SU-DHL-6 (cell line): ENCODE data around the gene KIDINS220.

Experiments used
- H2AFZ ChIP-seq: fragments of 200-600 bp; sonication (generic); 2 replicates; pipeline ENCODE4 v1.6.1; 2014; ENCODE audit warnings: low read depth, mild to moderate bottlenecking, moderate library complexity, mixed read lengths, antibody characterized with exemption, low read length; ENCODE audit not compliant: severe bottlenecking
- H3F3A ChIP-seq: fragments of 200-600 bp; shearing (Covaris generic); 2 replicates; pipeline ENCODE4 v1.6.0; 2016; ENCODE audit warnings: antibody characterized with exemption, mild to moderate bottlenecking; ENCODE audit not compliant: insufficient read depth
- H3K27ac ChIP-seq: fragments of 200-600 bp; sonication (generic); 2 replicates; pipeline ENCODE4 v1.5.1; 2016; ENCODE audit warnings: low read depth, mild to moderate bottlenecking, low read length, moderate library complexity, mixed read lengths
- H3K27me3 ChIP-seq: fragments of 200-600 bp; sonication (generic), shearing (Covaris generic); 2 replicates; pipeline ENCODE4 v1.6.0; 2014; ENCODE audit warnings: mild to moderate bottlenecking, low read length
- H3K36me3 ChIP-seq: fragments of 200-600 bp; sonication (generic); 2 replicates; pipeline ENCODE4 v1.6.1; 2014; ENCODE audit warnings: mild to moderate bottlenecking, low read length, mixed read lengths
- H3K4me2 ChIP-seq: fragments of 300-600, 200-600 bp; shearing (Covaris generic), sonication (generic); 2 replicates; pipeline ENCODE4 v1.6.0; 2014; ENCODE audit warnings: low read length, low read depth, mild to moderate bottlenecking; ENCODE audit not compliant: poor library complexity, severe bottlenecking
- H3K4me3 ChIP-seq: fragments of 200-600 bp; sonication (generic); 2 replicates; pipeline ENCODE4 v1.5.1; 2014; ENCODE audit warnings: antibody characterized with exemption, low read length, mild to moderate bottlenecking, mixed read lengths; ENCODE audit not compliant: insufficient read depth, poor library complexity, severe bottlenecking
- H3K79me2 ChIP-seq: fragments of 200-600 bp; sonication (generic); 2 replicates; pipeline ENCODE4 v1.6.1; 2014; ENCODE audit warnings: mild to moderate bottlenecking, low read length, moderate library complexity; ENCODE audit not compliant: insufficient read depth
- H3K9ac ChIP-seq: fragments of 200-600 bp; sonication (generic); 2 replicates; pipeline ENCODE4 v1.7.0; 2014; ENCODE audit warnings: mild to moderate bottlenecking, low read length
- H3K9me2 ChIP-seq: fragments of 200-600 bp; sonication (generic); replicated peaks from 2 replicates; pipeline ENCODE4 v1.6.1; 2014; ENCODE audit warnings: low read length; ENCODE audit not compliant: insufficient read depth
- H3K9me3 ChIP-seq: fragments of 200-600 bp; sonication (generic); 2 replicates; pipeline ENCODE4 v1.6.1; 2014; ENCODE audit warnings: low read length, mixed read lengths; ENCODE audit not compliant: insufficient read depth
- H4K20me1 ChIP-seq: fragments of 200-600 bp; sonication (generic); 2 replicates; pipeline ENCODE4 v1.6.1; 2014; ENCODE audit warnings: low read depth, mild to moderate bottlenecking, antibody characterized with exemption, low read length, moderate library complexity, mixed read lengths
- EZH2phosphoT487 ChIP-seq: fragments of 200-600 bp; sonication (generic), shearing (Covaris generic); conservative IDR thresholded peaks from 2 replicates; pipeline ENCODE4 v1.6.1; 2018; ENCODE audit warnings: mild to moderate bottlenecking, antibody characterized with exemption, low read length, moderate library complexity, mixed read lengths
- TF ChIP-seq, protein P1 (sequence below): fragments of 200-600 bp; sonication (generic); IDR thresholded peaks from one replicate; pipeline ENCODE4 v1.5.1; 2017; ENCODE audit warnings: antibody characterized with exemption, mild to moderate bottlenecking, low read length, moderate library complexity; ENCODE audit not compliant: insufficient read depth, poor library complexity, severe bottlenecking

The KIDINS220 gene

DNA sequence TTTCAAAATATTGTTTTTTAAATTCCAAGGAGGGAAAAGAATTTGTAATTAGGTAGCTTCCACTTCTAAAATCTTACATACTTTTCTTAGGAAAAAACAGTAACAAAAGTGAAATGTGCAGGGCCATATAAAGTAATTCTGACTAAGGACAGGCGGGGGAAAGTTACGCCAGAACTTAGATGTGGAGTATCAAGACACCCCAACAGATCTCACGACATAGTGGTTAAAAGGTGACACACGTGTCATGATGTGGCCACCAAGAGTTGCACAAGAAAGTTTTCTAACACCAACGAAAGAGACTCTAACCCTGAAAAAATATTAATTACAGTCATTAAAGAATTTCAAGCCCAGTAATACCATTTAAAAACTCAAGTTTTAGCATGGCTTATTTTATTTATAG is 51.0 kb downstream of the KIDINS220 start:
- TF ChIP-seq, protein P1, sequence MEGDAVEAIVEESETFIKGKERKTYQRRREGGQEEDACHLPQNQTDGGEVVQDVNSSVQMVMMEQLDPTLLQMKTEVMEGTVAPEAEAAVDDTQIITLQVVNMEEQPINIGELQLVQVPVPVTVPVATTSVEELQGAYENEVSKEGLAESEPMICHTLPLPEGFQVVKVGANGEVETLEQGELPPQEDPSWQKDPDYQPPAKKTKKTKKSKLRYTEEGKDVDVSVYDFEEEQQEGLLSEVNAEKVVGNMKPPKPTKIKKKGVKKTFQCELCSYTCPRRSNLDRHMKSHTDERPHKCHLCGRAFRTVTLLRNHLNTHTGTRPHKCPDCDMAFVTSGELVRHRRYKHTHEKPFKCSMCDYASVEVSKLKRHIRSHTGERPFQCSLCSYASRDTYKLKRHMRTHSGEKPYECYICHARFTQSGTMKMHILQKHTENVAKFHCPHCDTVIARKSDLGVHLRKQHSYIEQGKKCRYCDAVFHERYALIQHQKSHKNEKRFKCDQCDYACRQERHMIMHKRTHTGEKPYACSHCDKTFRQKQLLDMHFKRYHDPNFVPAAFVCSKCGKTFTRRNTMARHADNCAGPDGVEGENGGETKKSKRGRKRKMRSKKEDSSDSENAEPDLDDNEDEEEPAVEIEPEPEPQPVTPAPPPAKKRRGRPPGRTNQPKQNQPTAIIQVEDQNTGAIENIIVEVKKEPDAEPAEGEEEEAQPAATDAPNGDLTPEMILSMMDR, result no peak
- TF ChIP-seq EZH2phosphoT487, result no peak
- no peak overlapping the region for H3K4me3 ChIP-seq
- H3K9ac ChIP-seq, result no peak overlapping the region
- no peaks in the 10 kb centered on the region; the same call in 1 of the 2 replicates for H3F3A ChIP-seq
- no peaks in the 10 kb centered on the region for H4K20me1 ChIP-seq
- no peaks in the 10 kb centered on the region for H3K79me2 ChIP-seq
- H3K4me2 ChIP-seq, result no peak overlapping the region
- no peak overlapping the region for H3K27ac ChIP-seq
- no peaks in the 10 kb centered on the region; the same call in 1 of the 2 replicates for H3K36me3 ChIP-seq
- no peaks in the 10 kb centered on the region for H3K9me3 ChIP-seq
- no peaks in the 10 kb centered on the region for H3K9me2 ChIP-seq
- H2AFZ ChIP-seq, result no peak overlapping the region
- H3K27me3 ChIP-seq, result no peaks in the 10 kb centered on the region

DNA sequence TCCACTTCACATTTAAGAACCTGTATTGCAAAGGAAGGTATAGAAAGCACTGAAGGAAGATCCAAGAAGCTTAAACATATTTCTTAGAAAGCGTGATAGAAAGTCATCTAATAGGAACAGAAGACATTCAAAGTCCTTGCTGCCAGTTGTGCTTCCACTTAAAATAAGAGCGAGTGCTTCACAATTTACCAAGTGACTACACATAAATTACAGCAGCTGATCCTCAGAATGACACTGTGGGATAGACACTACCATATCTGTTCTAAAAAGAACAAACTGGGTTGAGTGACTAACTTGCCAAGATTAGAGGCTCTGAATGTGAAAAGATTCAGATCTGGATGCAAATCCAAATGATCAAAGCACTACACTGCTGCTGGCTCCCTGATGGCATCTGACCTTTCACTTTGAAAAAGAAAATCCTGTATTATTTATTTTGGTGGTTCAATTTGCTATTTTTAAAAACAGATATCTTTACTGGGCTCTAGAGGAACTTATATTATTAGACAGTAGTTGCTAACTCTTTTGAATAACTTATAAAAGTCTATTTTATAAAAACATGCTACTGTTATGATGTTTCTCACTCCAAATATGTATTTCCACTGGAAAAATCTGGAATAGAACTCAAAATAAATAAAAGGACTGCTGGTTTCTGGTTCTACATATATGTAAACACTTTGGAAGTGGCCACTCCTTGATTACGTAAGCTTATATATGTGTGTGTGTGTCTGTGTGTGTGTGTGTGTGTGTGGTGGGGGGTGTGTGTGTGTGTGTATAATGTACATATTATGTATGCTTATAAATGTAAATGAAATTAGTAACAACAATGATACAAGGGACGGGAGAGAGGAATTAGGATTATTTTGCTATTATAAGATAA is 57.4 kb downstream of the KIDINS220 start:
- Histone ChIP-seq H3K9me3 (no peaks in the 10 kb centered on the region), H3K79me2 (no peaks in the 10 kb centered on the region), H3K36me3 (no peaks in the 10 kb centered on the region), H2AFZ (no peak overlapping the region), H3K27ac (no peak overlapping the region), H4K20me1 (no peaks in the 10 kb centered on the region), H3K4me2 (no peak overlapping the region), H3K27me3 (no peaks in the 10 kb centered on the region), H3K9me2 (no peaks in the 10 kb centered on the region), H3K4me3 (no peak overlapping the region), H3F3A (no peaks in the 10 kb centered on the region), H3K9ac (no peak overlapping the region)
- TF ChIP-seq, protein P1, result no peak
- TF ChIP-seq EZH2phosphoT487, result no peak

DNA sequence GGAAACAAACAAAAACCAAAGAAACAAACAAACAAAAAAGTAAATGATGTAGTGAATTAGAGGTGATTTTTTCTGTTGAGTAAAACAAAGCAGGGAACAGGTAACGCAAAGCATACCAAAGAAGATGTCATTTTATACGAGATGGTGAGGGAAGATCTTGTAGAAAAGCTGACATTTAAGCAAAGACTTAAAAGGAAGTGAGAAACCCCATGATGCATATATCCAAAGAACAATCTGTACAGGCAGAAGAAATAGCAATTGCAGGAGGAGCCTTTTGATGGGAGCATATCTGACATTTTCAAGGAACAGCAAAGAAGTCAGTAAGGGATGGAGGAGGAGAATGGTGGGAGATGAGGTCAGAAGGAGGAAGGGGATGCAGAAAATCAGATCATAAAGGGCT is 63.0 kb downstream of the KIDINS220 start:
- H3K9ac ChIP-seq, result no peak overlapping the region
- H3K36me3 ChIP-seq, result 0 out of 2 replicates have a peak, but pooled peaks cover 2% of the 10 kb centered on the region
- no peak overlapping the region for H3K4me2 ChIP-seq
- no peak overlapping the region for H3K27ac ChIP-seq
- H3K27me3 ChIP-seq, result no peaks in the 10 kb centered on the region
- no peaks in the 10 kb centered on the region for H4K20me1 ChIP-seq
- no peak overlapping the region for H3K4me3 ChIP-seq
- H3K9me2 ChIP-seq, result no peaks in the 10 kb centered on the region
- no peak overlapping the region for H2AFZ ChIP-seq
- no peaks in the 10 kb centered on the region for H3K79me2 ChIP-seq
- no peaks in the 10 kb centered on the region for H3F3A ChIP-seq
- TF ChIP-seq EZH2phosphoT487, result no peak
- no peaks in the 10 kb centered on the region for H3K9me3 ChIP-seq

DNA sequence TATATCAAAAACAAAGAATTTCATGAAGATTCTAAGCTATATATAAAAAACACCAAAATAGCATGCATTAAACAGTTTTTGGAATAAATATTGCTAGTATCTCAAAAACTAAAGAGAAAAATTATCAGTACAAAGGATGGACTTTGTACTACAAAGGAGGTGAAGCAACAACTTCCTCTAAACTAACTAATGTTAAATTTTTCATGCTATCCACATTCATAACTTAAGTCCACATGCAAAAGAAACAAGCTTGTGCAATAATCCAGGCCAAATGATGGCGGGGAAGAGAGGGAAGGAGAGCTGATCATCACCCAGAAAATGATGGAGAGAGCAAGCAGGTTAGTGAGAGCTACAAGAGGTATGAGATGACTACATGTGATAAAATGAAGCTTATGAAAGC is 70.1 kb downstream of the KIDINS220 start:
- H2AFZ ChIP-seq, result no peak overlapping the region

More for the DNA sequence above, 70.1 kb downstream of the KIDINS220 start:
- no peak overlapping the region for H3K9ac ChIP-seq
- H3K79me2 ChIP-seq, result no peaks in the 10 kb centered on the region
- H3K36me3 ChIP-seq, result 0 out of 2 replicates have a peak, but pooled peaks cover 2% of the 10 kb centered on the region
- H3K9me2 ChIP-seq, result no peaks in the 10 kb centered on the region
- no peak for TF ChIP-seq EZH2phosphoT487
- TF ChIP-seq, protein P1, result no peak
- no peaks in the 10 kb centered on the region for H3K9me3 ChIP-seq
- H3K27ac ChIP-seq, result no peak overlapping the region
- no peaks in the 10 kb centered on the region for H3K27me3 ChIP-seq
- H4K20me1 ChIP-seq, result no peaks in the 10 kb centered on the region
- no peaks in the 10 kb centered on the region for H3F3A ChIP-seq
- no peak overlapping the region for H3K4me2 ChIP-seq
- no peak overlapping the region for H3K4me3 ChIP-seq
